ENCODE results near the gene CD22.

Gene CD22

DNA sequence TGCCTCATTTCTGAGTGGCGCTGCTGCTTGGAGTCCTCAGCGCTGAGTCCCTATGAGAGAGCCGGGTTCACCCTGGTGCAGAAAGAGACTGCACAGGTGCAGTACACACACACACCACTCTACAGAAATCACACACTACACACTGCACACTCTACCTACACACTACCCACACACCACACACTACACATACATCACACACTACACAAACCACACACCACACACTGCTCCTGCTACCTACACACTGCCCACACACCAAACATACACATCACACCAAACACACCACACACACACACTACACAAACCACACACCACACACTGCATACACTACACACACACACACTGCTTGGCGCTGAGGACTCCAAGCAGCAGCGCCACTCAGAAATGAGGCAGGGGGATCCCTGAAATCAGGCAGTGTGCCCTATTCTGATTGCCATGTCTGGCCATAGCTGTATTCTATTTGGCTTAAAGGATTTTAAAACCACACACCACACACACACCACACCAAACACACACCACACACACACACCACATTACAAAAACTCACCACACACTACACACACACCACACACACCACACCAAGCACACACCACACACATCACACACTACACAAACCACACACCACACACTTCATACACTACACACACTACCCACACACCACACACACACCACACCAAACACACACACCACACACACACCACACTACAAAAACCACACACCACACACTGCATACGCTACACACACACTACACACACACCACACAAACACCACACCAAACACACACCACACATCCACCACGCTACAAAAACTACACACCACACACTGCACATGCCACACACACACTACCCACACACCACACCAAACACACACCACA is 32.1 kb upstream of the CD22 start:
- peaks cover 0 to 80% of the 10 kb centered on the region in 2 experiments for H3K27me3 ChIP-seq (ENCODE audit: control insufficient read depth in 1 of 2, insufficient read depth in 1 of 2, low read length in 2 of 2)
- no peaks in the 10 kb centered on the region for H3K36me3 ChIP-seq (ENCODE audit: control insufficient read depth in 1 of 2, insufficient read depth in 2 of 2, low read depth in 1 of 2, low read length in 2 of 2)
- no peak overlapping the region for H3K18ac ChIP-seq (ENCODE audit: low read depth in 1 of 2, low read length in 2 of 2)
- no peak overlapping the region for H2AFZ ChIP-seq (ENCODE audit: low read depth, low read length)
- H3K9ac ChIP-seq (ENCODE audit: low read length), result no peak overlapping the region
- H4K91ac ChIP-seq (ENCODE audit: low read length), result no peak overlapping the region
- H3K23ac ChIP-seq (ENCODE audit: low read length in 2 of 2), result no peak overlapping the region
- H3K4me2 ChIP-seq (ENCODE audit: low read length, poor library complexity, severe bottlenecking), result no peak overlapping the region
- no peak for DNase-seq
- H3K79me1 ChIP-seq (replicated peaks; ENCODE audit: low read length, poor library complexity, severe bottlenecking), result no peaks in the 10 kb centered on the region
- H2BK5ac ChIP-seq (ENCODE audit: low read depth, low read length, poor library complexity, severe bottlenecking), result no peak overlapping the region
- 81% methylated on average over 6 of the region's 7 CpGs for WGBS
- no peak overlapping the region for H2AK5ac ChIP-seq (ENCODE audit: low read length, severe bottlenecking)
- H3K9me3 ChIP-seq (ENCODE audit: control insufficient read depth, low read length), result no peaks in the 10 kb centered on the region
- no peak overlapping the region for H2BK120ac ChIP-seq (ENCODE audit: low read depth, low read length)
- no peak overlapping the region for H2BK15ac ChIP-seq (ENCODE audit: low read depth, poor library complexity, severe bottlenecking)
- no peak overlapping the region for H3K4me3 ChIP-seq (ENCODE audit: insufficient read depth in 1 of 2, low read depth in 1 of 2, low read length in 2 of 2)
- H2BK12ac ChIP-seq (ENCODE audit: low read length in 2 of 2), result no peak overlapping the region
- no peaks in the 10 kb centered on the region for H3K4me1 ChIP-seq (ENCODE audit: control insufficient read depth, insufficient read depth, low read depth, low read length)
- H3K27ac ChIP-seq (ENCODE audit: low read length, poor library complexity, severe bottlenecking), result no peak overlapping the region
- no peak overlapping the region for H4K8ac ChIP-seq (ENCODE audit: low read length)
- H3K4ac ChIP-seq (ENCODE audit: low read depth in 1 of 2, low read length in 2 of 2), result no peak overlapping the region
- no peak overlapping the region for H3K14ac ChIP-seq (ENCODE audit: low read length in 2 of 2)

DNA sequence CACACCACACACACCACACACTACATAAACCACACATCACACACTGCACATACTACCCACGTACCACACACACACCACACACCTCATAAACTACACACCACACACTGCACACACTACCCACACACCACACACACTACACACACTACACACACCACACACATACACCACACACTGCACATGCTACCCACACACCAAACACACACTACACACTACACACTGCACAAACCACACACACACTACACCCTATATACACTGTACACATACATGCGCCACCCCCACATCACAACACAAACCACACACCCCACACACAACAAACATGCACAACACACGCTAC is 31.5 kb upstream of the CD22 start:
- H3K14ac ChIP-seq (ENCODE audit: low read length in 2 of 2), result no peak overlapping the region
- no peak overlapping the region for H3K9ac ChIP-seq (ENCODE audit: low read length)
- H2BK120ac ChIP-seq (ENCODE audit: low read depth, low read length), result no peak overlapping the region
- no peaks in the 10 kb centered on the region for H3K36me3 ChIP-seq (ENCODE audit: control insufficient read depth in 1 of 2, insufficient read depth in 2 of 2, low read depth in 1 of 2, low read length in 2 of 2)
- H3K18ac ChIP-seq (ENCODE audit: low read depth in 1 of 2, low read length in 2 of 2), result no peak overlapping the region
- no peak overlapping the region for H2BK12ac ChIP-seq (ENCODE audit: low read length in 2 of 2)
- H3K4me1 ChIP-seq (ENCODE audit: control insufficient read depth, insufficient read depth, low read depth, low read length), result no peaks in the 10 kb centered on the region
- H4K91ac ChIP-seq (ENCODE audit: low read length), result no peak overlapping the region
- H2BK15ac ChIP-seq (ENCODE audit: low read depth, poor library complexity, severe bottlenecking), result no peak overlapping the region
- no peak overlapping the region for H3K4me3 ChIP-seq (ENCODE audit: insufficient read depth in 1 of 2, low read depth in 1 of 2, low read length in 2 of 2)
- H2AK5ac ChIP-seq (ENCODE audit: low read length, severe bottlenecking), result no peak overlapping the region
- H3K27me3 ChIP-seq (ENCODE audit: control insufficient read depth in 1 of 2, insufficient read depth in 1 of 2, low read length in 2 of 2), result peaks cover 0 to 80% of the 10 kb centered on the region in 2 experiments
- no peak overlapping the region for H3K4me2 ChIP-seq (ENCODE audit: low read length, poor library complexity, severe bottlenecking)
- H3K27ac ChIP-seq (ENCODE audit: low read length, poor library complexity, severe bottlenecking), result no peak overlapping the region
- no peak overlapping the region for H3K23ac ChIP-seq (ENCODE audit: low read length in 2 of 2)
- WGBS, result 83% methylated on average over 3 of the region's 3 CpGs
- H2AFZ ChIP-seq (ENCODE audit: low read depth, low read length), result no peak overlapping the region
- H2BK5ac ChIP-seq (ENCODE audit: low read depth, low read length, poor library complexity, severe bottlenecking), result no peak overlapping the region
- no peaks in the 10 kb centered on the region for H3K79me1 ChIP-seq (replicated peaks; ENCODE audit: low read length, poor library complexity, severe bottlenecking)
- H3K9me3 ChIP-seq (ENCODE audit: control insufficient read depth, low read length), result no peaks in the 10 kb centered on the region
- H3K4ac ChIP-seq (ENCODE audit: low read depth in 1 of 2, low read length in 2 of 2), result no peak overlapping the region
- DNase-seq, result no peak
- no peak overlapping the region for H4K8ac ChIP-seq (ENCODE audit: low read length)

DNA sequence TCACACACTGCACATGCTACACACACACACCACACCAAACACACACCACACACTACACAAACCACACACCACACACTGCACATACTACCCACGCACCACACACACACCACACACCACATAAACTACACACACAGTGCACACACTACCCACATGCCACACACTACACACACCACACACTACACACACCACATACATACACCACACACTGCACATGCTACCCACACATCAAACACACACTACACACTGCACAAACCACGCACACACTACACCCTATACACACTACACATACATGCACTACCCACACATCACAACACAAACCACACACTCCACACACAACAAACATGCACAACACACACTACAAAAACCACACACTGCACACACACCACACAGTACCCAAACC is 31.1 kb upstream of the CD22 start:
- WGBS, result 96% methylated on average over 2 of the region's 2 CpGs

DNA sequence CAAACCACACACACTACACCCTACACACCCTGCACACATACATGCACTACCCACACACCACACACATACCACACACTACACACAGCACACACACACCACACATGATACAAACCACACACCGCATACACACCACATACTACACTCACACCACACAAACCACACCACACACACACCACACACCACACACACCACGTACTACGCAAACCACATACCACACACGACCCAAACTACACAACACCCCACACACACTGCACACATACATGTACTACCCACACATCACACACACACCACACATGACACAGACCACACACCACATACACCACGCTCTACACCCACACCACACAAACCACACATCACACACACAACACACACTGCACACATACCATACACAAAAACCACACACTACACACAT is 30.4 kb upstream of the CD22 start:
- no peak overlapping the region for H3K18ac ChIP-seq (ENCODE audit: low read depth in 1 of 2, low read length in 2 of 2)
- no peak overlapping the region for H2BK120ac ChIP-seq (ENCODE audit: low read depth, low read length)
- no peak overlapping the region for H2AK5ac ChIP-seq (ENCODE audit: low read length, severe bottlenecking)
- no peak overlapping the region for H3K4me2 ChIP-seq (ENCODE audit: low read length, poor library complexity, severe bottlenecking)
- H3K4ac ChIP-seq (ENCODE audit: low read depth in 1 of 2, low read length in 2 of 2), result no peak overlapping the region
- H2AFZ ChIP-seq (ENCODE audit: low read depth, low read length), result no peak overlapping the region
- H3K79me1 ChIP-seq (replicated peaks; ENCODE audit: low read length, poor library complexity, severe bottlenecking), result no peaks in the 10 kb centered on the region
- H3K27me3 ChIP-seq (ENCODE audit: control insufficient read depth in 1 of 2, insufficient read depth in 1 of 2, low read length in 2 of 2), result peaks cover 3 to 77% of the 10 kb centered on the region in 2 experiments
- H3K9ac ChIP-seq (ENCODE audit: low read length), result no peak overlapping the region
- WGBS, result 93% methylated on average over 5 of the region's 5 CpGs
- no peak overlapping the region for H2BK12ac ChIP-seq (ENCODE audit: low read length in 2 of 2)
- H4K8ac ChIP-seq (ENCODE audit: low read length), result no peak overlapping the region
- DNase-seq, result no peak
- H3K23ac ChIP-seq (ENCODE audit: low read length in 2 of 2), result peak overlapping the region in 1 of 2 experiments; percentile 28
- peak overlapping the region in 1 of 2 experiments; percentile 37 for H3K14ac ChIP-seq (ENCODE audit: low read length in 2 of 2)
- no peak overlapping the region for H2BK5ac ChIP-seq (ENCODE audit: low read depth, low read length, poor library complexity, severe bottlenecking)
- H3K36me3 ChIP-seq (ENCODE audit: control insufficient read depth in 1 of 2, insufficient read depth in 2 of 2, low read depth in 1 of 2, low read length in 2 of 2), result no peaks in the 10 kb centered on the region
- no peaks in the 10 kb centered on the region for H3K4me1 ChIP-seq (ENCODE audit: control insufficient read depth, insufficient read depth, low read depth, low read length)
- H3K27ac ChIP-seq (ENCODE audit: low read length, poor library complexity, severe bottlenecking), result no peak overlapping the region
- H4K91ac ChIP-seq (ENCODE audit: low read length), result no peak overlapping the region
- no peaks in the 10 kb centered on the region for H3K9me3 ChIP-seq (ENCODE audit: control insufficient read depth, low read length)
- H3K4me3 ChIP-seq (ENCODE audit: insufficient read depth in 1 of 2, low read depth in 1 of 2, low read length in 2 of 2), result no peak overlapping the region
- H2BK15ac ChIP-seq (ENCODE audit: low read depth, poor library complexity, severe bottlenecking), result no peak overlapping the region

More for the DNA sequence above, 31.1 kb upstream of the CD22 start:
- Histone ChIP-seq H3K4me2 (ENCODE audit: low read length, poor library complexity, severe bottlenecking) (no peak overlapping the region), H3K27ac (ENCODE audit: low read length, poor library complexity, severe bottlenecking) (no peak overlapping the region), H4K8ac (ENCODE audit: low read length) (no peak overlapping the region), H3K14ac (ENCODE audit: low read length in 2 of 2) (peak overlapping the region in 1 of 2 experiments; percentile 27), H3K36me3 (ENCODE audit: control insufficient read depth in 1 of 2, insufficient read depth in 2 of 2, low read depth in 1 of 2, low read length in 2 of 2) (no peaks in the 10 kb centered on the region), H2BK120ac (ENCODE audit: low read depth, low read length) (no peak overlapping the region), H2BK12ac (ENCODE audit: low read length in 2 of 2) (no peak overlapping the region), H3K4me1 (ENCODE audit: control insufficient read depth, insufficient read depth, low read depth, low read length) (no peaks in the 10 kb centered on the region), H3K18ac (ENCODE audit: low read depth in 1 of 2, low read length in 2 of 2) (no peak overlapping the region), H3K23ac (ENCODE audit: low read length in 2 of 2) (no peak overlapping the region), H2BK5ac (ENCODE audit: low read depth, low read length, poor library complexity, severe bottlenecking) (no peak overlapping the region), H4K91ac (ENCODE audit: low read length) (peak overlapping the region; percentile 7), H3K4me3 (ENCODE audit: insufficient read depth in 1 of 2, low read depth in 1 of 2, low read length in 2 of 2) (no peak overlapping the region), H2BK15ac (ENCODE audit: low read depth, poor library complexity, severe bottlenecking) (no peak overlapping the region), H3K9ac (ENCODE audit: low read length) (no peak overlapping the region), H3K9me3 (ENCODE audit: control insufficient read depth, low read length) (no peaks in the 10 kb centered on the region), H3K79me1 (replicated peaks; ENCODE audit: low read length, poor library complexity, severe bottlenecking) (no peaks in the 10 kb centered on the region), H2AFZ (ENCODE audit: low read depth, low read length) (no peak overlapping the region), H3K4ac (ENCODE audit: low read depth in 1 of 2, low read length in 2 of 2) (no peak overlapping the region), H3K27me3 (ENCODE audit: control insufficient read depth in 1 of 2, insufficient read depth in 1 of 2, low read length in 2 of 2) (peaks cover 0 to 78% of the 10 kb centered on the region in 2 experiments), H2AK5ac (ENCODE audit: low read length, severe bottlenecking) (no peak overlapping the region)
- no peak for DNase-seq
